Neuronal stem cell (in vitro differentiated cells): ENCODE data around the gene CCDC157.
"Not testable (repeated sequence)": the region's sequence is repeated elsewhere in the genome, so short reads cannot be mapped to it uniquely, and the experiment has no call there.

Experiments
- DNase-seq: peaks from one replicate; pipeline ENCODE4 v3.0.0-alpha.2; 2013; ENCODE audit warnings: low spot score
- H2AFZ ChIP-seq: one replicate; pipeline ENCODE4 v1.6.1; 2013; ENCODE audit warnings: mild to moderate bottlenecking, low read length, inconsistent platforms
- H2AK5ac ChIP-seq: 2 replicates; pipeline ENCODE4 v1.6.1; 2013; ENCODE audit warnings: low read depth, mild to moderate bottlenecking, inconsistent platforms, low read length, moderate library complexity, mixed read lengths
- H2BK120ac ChIP-seq: 2 replicates; pipeline ENCODE4 v1.6.1; 2013; ENCODE audit warnings: low read depth, mild to moderate bottlenecking, inconsistent platforms, low read length, moderate library complexity, mixed read lengths
- H2BK12ac ChIP-seq: one replicate; pipeline ENCODE4 v1.6.1; 2013; ENCODE audit warnings: low read length, inconsistent platforms
- H2BK15ac ChIP-seq: 2 replicates; pipeline ENCODE4 v1.6.1; 2013; ENCODE audit warnings: mild to moderate bottlenecking, low read length, inconsistent platforms, mixed read lengths
- H2BK5ac ChIP-seq: one replicate; pipeline ENCODE4 v1.6.1; 2013; ENCODE audit warnings: inconsistent platforms, mild to moderate bottlenecking, low read length, moderate library complexity
- H3K14ac ChIP-seq: one replicate; pipeline ENCODE4 v1.6.1; 2013; ENCODE audit warnings: low read length, inconsistent platforms
- H3K18ac ChIP-seq: 2 replicates; pipeline ENCODE4 v1.6.1; 2013; ENCODE audit warnings: low read length, inconsistent platforms
- H3K23ac ChIP-seq: 2 replicates; pipeline ENCODE4 v1.6.1; 2013; ENCODE audit warnings: low read depth, mild to moderate bottlenecking, mixed read lengths, low read length, inconsistent platforms; ENCODE audit not compliant: poor library complexity
- H3K27ac ChIP-seq: replicated peaks from 3 replicates; pipeline ENCODE4 v1.5.1; 2013; ENCODE audit warnings: low read length, inconsistent platforms
- H3K27me3 ChIP-seq, 3 experiments: 2 replicates each; pipeline ENCODE4 v1.6.1; 2013; ENCODE audit warnings: low read length in 3 of 3, mild to moderate bottlenecking in 2 of 3, inconsistent platforms in 1 of 3, low read depth in 1 of 3, mixed read lengths in 1 of 3, moderate library complexity in 1 of 3; ENCODE audit not compliant: control insufficient read depth in 3 of 3, insufficient read depth in 3 of 3
- H3K36me3 ChIP-seq, 2 donors: replicated peaks in 1 of 2; 2 replicates each; pipeline ENCODE4 v1.6.1; 2013; ENCODE audit warnings: low read length in 2 of 2; ENCODE audit not compliant: control insufficient read depth in 2 of 2, insufficient read depth in 2 of 2
- H3K4ac ChIP-seq: 2 replicates; pipeline ENCODE4 v1.6.1; 2013; ENCODE audit warnings: inconsistent platforms, mild to moderate bottlenecking, low read length, moderate library complexity
- H3K4me1 ChIP-seq, 2 donors: 1 replicate in 1 of 2; 2 replicates in 1 of 2; pipeline ENCODE4 v1.6.1; 2013; ENCODE audit warnings: low read length in 2 of 2, low read depth in 1 of 2; ENCODE audit not compliant: control insufficient read depth in 2 of 2, insufficient read depth in 1 of 2
- H3K4me2 ChIP-seq: one replicate; pipeline ENCODE4 v1.6.1; 2013; ENCODE audit warnings: mild to moderate bottlenecking, low read length, inconsistent platforms; ENCODE audit not compliant: insufficient read depth, poor library complexity, severe bottlenecking
- H3K4me3 ChIP-seq, 2 donors: 2 replicates each; pipeline ENCODE4 v1.5.1; 2013; ENCODE audit warnings: low read length in 2 of 2, mild to moderate bottlenecking in 2 of 2, inconsistent platforms in 1 of 2, moderate library complexity in 1 of 2
- H3K79me1 ChIP-seq: one replicate; pipeline ENCODE4 v1.6.1; 2013; ENCODE audit warnings: low read depth, mild to moderate bottlenecking, inconsistent platforms, low read length, moderate library complexity
- H3K9ac ChIP-seq: one replicate; pipeline ENCODE4 v1.6.1; 2013; ENCODE audit warnings: mild to moderate bottlenecking, low read depth, low read length, inconsistent platforms; ENCODE audit not compliant: poor library complexity
- H3K9me3 ChIP-seq, 2 donors: replicated peaks in 1 of 2; 2 replicates each; pipeline versions ENCODE3 to v1.6.1; 2013; ENCODE audit warnings: low read length in 2 of 2, mild to moderate bottlenecking in 2 of 2, inconsistent platforms in 1 of 2, low read depth in 1 of 2, mixed read lengths in 1 of 2, moderate library complexity in 1 of 2; ENCODE audit not compliant: control insufficient read depth in 2 of 2, insufficient read depth in 1 of 2
- H4K8ac ChIP-seq: one replicate; pipeline ENCODE4 v1.6.1; 2013; ENCODE audit warnings: low read depth, mild to moderate bottlenecking, inconsistent platforms, low read length, moderate library complexity
- H4K91ac ChIP-seq: one replicate; pipeline ENCODE4 v1.6.1; 2013; ENCODE audit warnings: low read length, low read depth, mild to moderate bottlenecking, inconsistent platforms; ENCODE audit not compliant: poor library complexity
- WGBS, 2 donors: extraction: QIAGEN DNeasy Blood & Tissue Kit; methylation state at CpG; one replicate each; pipeline ENCODE4 v1.1.7; 2013; ENCODE audit warnings: missing lambda C conversion rate in 2 of 2, mixed read lengths in 1 of 2; ENCODE audit not compliant: insufficient read length in 2 of 2, insufficient replicate concordance in 1 of 2; ENCODE audit errors: extremely low coverage in 2 of 2; 5-methylcytosine and 5-hydroxymethylcytosine counted together

The CCDC157 gene

DNA sequence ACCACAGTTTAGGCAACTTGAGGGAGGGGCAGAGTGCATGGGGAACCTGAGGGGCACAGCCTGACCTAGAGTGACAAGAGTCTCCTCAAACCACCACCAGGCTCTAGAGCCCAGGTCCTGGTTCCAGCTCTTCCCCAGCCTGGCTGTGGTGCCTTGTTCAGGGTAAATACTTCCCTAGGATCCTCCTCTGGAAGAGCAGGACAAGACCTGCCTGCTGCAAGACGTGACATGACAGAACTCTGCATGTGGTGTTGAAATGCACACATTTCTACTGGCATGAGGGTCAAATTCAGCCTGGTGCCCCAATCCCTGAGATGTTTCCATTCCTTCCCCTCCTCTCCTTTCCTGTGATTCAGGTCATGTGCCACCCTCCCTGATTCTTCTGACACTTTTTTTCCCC is 43.4 kb downstream of the CCDC157 start:
- H2AFZ ChIP-seq: no peak overlapping the region
- H2BK12ac ChIP-seq: no peak overlapping the region
- H3K27ac ChIP-seq: no peak overlapping the region
- no peak overlapping the region for H2BK5ac ChIP-seq
- no peaks in the 10 kb centered on the region for H3K36me3 ChIP-seq
- no peak overlapping the region for H2BK120ac ChIP-seq
- H3K4me1 ChIP-seq: peaks cover 13 to 16% of the 10 kb centered on the region in 2 donors
- H3K79me1 ChIP-seq: no peaks in the 10 kb centered on the region
- H3K23ac ChIP-seq: no peak overlapping the region
- H3K18ac ChIP-seq: no peak overlapping the region
- H3K14ac ChIP-seq: no peak overlapping the region
- no peak overlapping the region for H4K91ac ChIP-seq
- H3K27me3 ChIP-seq: peaks cover 0 to 22% (median 10%) of the 10 kb centered on the region in 3 experiments
- no peak overlapping the region for H2BK15ac ChIP-seq
- no peak overlapping the region for H3K4me3 ChIP-seq
- H3K4ac ChIP-seq: no peak overlapping the region
- DNase-seq: no peak
- WGBS, 2 donors: no CpG with 5 or more reads among the region's 1 CpG
- H4K8ac ChIP-seq: no peak overlapping the region
- H3K4me2 ChIP-seq: no peak overlapping the region
- H3K9me3 ChIP-seq: no peaks in the 10 kb centered on the region
- H2AK5ac ChIP-seq: peak overlapping the region; percentile 20
- H3K9ac ChIP-seq: no peak overlapping the region

DNA sequence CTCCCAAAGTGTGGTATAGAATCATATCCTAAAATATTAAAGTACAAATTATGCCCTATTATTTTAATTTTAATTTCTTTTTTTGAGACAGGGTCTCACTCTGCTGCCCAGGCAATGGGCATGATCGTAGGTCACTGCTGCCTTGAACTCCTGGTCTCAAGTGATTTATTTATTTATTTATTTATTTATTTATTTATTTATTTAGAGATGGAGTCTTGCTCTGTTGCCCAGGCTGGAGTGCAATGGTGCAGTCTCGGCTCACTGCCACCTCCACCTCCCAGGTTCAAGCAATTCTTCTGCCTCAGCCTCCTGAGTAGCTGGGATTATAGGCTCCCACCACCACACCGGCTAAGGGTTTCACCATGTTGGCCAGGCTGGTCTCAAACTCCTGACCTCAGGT is 44.2 kb downstream of the CCDC157 start:
- H3K9me3 ChIP-seq, H4K91ac ChIP-seq, H3K4me3 ChIP-seq, H3K4me2 ChIP-seq, H3K27ac ChIP-seq, H3K14ac ChIP-seq, H3K23ac ChIP-seq, H3K79me1 ChIP-seq, H2BK15ac ChIP-seq, H3K9ac ChIP-seq, H2BK120ac ChIP-seq, H2BK12ac ChIP-seq, DNase-seq, H2BK5ac ChIP-seq, H2AK5ac ChIP-seq, H2AFZ ChIP-seq, H3K18ac ChIP-seq, H3K36me3 ChIP-seq, H4K8ac ChIP-seq, H3K4ac ChIP-seq: not testable (repeated sequence)
- Histone ChIP-seq H3K4me1 (peaks cover 14 to 16% of the 10 kb centered on the region in 2 donors), H3K27me3 (peaks cover 0 to 18% (median 5%) of the 10 kb centered on the region in 3 experiments)
- WGBS, 2 donors: no CpG with 5 or more reads among the region's 3 CpGs

DNA sequence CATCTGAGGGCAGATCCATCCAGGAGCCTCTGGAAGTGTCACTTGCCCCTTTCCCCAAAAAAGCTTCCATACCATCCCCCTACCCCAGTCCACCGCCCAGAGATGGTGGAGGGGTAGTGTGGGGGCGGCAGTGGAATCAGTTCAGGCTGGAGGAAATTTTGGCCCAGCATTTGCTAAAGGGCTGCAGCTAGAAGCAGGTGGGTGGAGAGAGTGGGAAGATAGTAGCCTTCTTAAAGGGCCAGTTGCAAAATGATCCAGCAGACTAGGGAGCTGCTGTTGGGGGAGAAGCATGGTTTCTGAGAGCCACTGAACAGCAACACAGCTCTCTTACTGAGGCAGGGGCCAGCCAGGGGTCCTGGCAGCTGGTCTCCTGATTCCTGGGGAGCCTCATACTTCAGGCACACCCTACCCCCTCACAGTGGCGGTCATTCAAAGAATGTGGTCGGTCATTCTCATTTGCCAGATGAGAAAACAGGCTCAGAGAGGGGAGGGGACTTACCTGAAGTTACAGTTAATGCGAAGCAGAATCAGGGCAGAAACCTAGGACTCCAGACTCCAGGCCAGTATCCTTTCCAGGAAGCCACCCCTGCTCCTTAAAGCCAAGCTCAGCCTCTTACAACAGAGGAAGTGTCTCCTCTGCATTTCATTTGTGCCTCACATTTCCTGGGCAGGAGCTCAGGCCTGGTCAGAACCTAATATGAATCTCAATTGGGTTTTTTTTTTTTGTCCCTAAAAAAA is 45.4 kb downstream of the CCDC157 start:
- no peak overlapping the region for H3K23ac ChIP-seq
- H2AFZ ChIP-seq: peak overlapping the region; percentile 59
- peaks cover 0 to 4% of the 10 kb centered on the region in 2 donors for H3K36me3 ChIP-seq
- H3K18ac ChIP-seq: no peak overlapping the region
- no CpG with 5 or more reads among the region's 5 CpGs for WGBS, 2 donors
- peaks cover 0 to 12% (median 3%) of the 10 kb centered on the region in 3 experiments for H3K27me3 ChIP-seq
- H2BK12ac ChIP-seq: no peak overlapping the region
- H3K9ac ChIP-seq: no peak overlapping the region
- no peak overlapping the region for H3K27ac ChIP-seq
- H3K4me1 ChIP-seq: peaks cover 11 to 14% of the 10 kb centered on the region in 2 donors
- no peak overlapping the region for H3K14ac ChIP-seq
- H4K8ac ChIP-seq: no peak overlapping the region
- no peak overlapping the region for H3K4ac ChIP-seq
- no peaks in the 10 kb centered on the region for H3K79me1 ChIP-seq
- no peak overlapping the region for H2BK120ac ChIP-seq
- H3K4me2 ChIP-seq: no peak overlapping the region
- no peaks in the 10 kb centered on the region for H3K9me3 ChIP-seq
- H4K91ac ChIP-seq: no peak overlapping the region
- no peak overlapping the region for H2BK15ac ChIP-seq
- H2AK5ac ChIP-seq: peak overlapping the region; percentile 37
- H3K4me3 ChIP-seq: no peak overlapping the region
- DNase-seq: no peak
- H2BK5ac ChIP-seq: no peak overlapping the region

DNA sequence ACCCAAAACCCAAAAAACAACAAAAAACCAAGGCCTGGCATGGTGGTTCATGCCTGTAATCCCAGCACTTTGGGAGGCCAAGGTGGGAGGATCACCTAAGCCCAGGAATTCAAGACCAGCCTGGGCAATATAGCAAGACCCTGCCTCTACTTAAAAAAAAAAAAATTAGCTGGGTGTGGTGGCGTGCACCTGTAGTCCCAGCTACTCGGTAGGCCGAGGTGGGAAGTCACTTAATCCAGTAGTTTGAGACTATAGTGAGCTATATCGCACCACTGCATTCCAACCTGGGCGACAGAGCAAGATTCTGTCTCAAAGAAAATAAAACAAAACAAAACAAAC is 45.9 kb downstream of the CCDC157 start:
- not testable (repeated sequence) for H3K9me3 ChIP-seq, H3K27me3 ChIP-seq, H3K9ac ChIP-seq, H3K4ac ChIP-seq, H3K4me3 ChIP-seq, H3K18ac ChIP-seq, H4K8ac ChIP-seq, H2AK5ac ChIP-seq, H2BK5ac ChIP-seq, H2AFZ ChIP-seq, H3K79me1 ChIP-seq, H2BK12ac ChIP-seq, H3K36me3 ChIP-seq, H3K27ac ChIP-seq, H3K14ac ChIP-seq, H2BK15ac ChIP-seq, H3K23ac ChIP-seq, H3K4me2 ChIP-seq, H2BK120ac ChIP-seq, H4K91ac ChIP-seq, DNase-seq
- H3K4me1 ChIP-seq: peaks cover 8 to 10% of the 10 kb centered on the region in 2 donors
- WGBS, 2 donors: no CpG with 5 or more reads among the region's 5 CpGs
